ENCODE data around the gene TMEM200B.

GRCh38 chr1:29112705-29113412 lies 10.8 kb downstream of the TMEM200B start:
- TF ChIP-seq, protein P1, sequence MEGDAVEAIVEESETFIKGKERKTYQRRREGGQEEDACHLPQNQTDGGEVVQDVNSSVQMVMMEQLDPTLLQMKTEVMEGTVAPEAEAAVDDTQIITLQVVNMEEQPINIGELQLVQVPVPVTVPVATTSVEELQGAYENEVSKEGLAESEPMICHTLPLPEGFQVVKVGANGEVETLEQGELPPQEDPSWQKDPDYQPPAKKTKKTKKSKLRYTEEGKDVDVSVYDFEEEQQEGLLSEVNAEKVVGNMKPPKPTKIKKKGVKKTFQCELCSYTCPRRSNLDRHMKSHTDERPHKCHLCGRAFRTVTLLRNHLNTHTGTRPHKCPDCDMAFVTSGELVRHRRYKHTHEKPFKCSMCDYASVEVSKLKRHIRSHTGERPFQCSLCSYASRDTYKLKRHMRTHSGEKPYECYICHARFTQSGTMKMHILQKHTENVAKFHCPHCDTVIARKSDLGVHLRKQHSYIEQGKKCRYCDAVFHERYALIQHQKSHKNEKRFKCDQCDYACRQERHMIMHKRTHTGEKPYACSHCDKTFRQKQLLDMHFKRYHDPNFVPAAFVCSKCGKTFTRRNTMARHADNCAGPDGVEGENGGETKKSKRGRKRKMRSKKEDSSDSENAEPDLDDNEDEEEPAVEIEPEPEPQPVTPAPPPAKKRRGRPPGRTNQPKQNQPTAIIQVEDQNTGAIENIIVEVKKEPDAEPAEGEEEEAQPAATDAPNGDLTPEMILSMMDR (IDR thresholded peaks at IDR 0.05): no peak
- no peak for TF ChIP-seq ZFX (IDR thresholded peaks at IDR 0.05; ENCODE audit: borderline replicate concordance)

All from 22Rv1 (cell line).